HPDE6-E6E7 (cell line): ENCODE results near the gene PLA2G10.
"Not testable (repeated sequence)": the region's sequence is repeated elsewhere in the genome, so short reads cannot be mapped to it uniquely, and the experiment has no call there.

Experiments
- DNase-seq: peaks from one replicate; pipeline ENCODE4 v3.0.0; 2011; ENCODE audit warnings: missing footprints; ENCODE audit errors: extremely low spot score

PLA2G10 gene

DNA sequence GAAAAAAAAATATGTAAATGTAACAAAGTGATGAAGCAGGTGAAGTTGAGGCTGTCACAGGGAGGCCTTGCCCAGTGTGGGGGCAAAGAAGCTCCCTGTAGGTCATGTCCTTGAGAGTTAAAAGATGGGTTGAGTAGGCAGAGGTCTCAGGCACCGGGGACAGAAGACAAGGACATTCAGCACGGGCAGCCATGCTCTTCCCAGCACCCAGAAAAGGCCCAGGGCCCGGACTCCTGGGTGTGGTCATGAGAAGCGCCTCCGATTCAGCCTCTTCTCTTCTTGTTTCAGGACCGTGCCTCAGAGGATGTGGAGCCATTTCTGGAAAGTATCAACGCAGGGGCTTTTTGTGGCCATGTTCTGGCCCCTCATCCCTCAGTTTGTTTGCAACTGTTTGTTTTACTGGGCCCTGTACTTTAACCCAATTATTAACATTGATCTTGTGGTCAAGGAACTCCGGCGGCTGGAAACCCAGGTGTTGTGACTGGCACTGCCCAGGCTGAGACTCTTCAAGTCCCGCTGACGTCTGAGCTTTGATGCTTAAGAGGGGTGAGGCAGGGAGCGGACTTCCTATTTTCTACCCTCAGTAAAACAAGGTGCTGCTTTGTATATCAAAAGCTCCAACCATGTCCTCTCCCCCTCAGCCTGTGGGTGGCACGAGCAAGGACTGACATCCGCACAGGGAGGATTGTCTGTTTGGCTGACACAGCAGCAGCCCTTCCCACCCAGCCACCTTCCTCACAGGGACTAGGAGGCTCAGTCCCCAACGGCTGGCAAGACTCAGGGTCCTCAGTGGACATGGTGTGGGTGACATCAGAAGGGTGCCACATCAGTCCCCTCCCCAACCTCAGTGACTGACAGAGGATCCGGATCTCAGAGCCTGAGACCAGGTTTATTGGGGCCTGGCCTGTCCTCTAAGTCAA lies 26.5 kb downstream of the PLA2G10 start:
- no peak for DNase-seq

DNA sequence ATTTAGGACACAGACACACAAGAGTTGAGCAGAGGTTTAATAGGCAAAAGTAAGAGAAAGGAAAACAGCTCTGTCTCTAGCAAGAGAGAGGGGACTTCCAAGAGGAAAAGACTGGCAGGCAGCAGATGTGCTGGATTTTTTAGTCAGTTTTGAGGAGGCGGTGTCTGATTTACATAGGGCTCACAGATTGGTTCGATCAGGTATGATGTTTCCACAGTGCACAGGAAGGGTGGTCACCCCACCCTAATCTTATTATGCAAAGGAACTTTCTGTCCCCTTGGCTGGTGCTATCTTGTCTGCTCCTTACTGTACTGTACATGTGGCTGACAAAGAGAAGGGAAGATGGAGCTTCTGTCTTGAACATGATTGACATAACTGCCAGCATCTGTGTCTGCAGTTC lies 36.0 kb downstream of the PLA2G10 start:
- no peak for DNase-seq

DNA sequence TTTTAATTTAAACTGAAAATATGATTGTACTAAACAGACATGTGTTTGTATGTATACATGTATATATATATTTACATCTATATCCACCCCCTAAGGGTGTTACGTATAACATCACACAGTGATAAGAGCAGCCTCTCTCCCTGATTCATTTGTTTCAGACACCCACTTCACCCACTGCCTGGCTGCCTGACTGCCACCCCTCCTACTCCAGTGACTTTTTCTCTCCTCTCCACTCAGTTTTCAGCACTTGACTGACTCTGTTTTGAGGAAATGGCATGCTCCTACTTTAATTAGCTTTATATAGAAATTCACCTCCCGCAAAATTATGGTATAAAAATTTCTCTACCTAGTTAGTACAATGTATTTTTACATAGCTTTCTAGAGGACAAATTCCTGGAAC lies 41.4 kb downstream of the PLA2G10 start:
- no peak for DNase-seq

DNA sequence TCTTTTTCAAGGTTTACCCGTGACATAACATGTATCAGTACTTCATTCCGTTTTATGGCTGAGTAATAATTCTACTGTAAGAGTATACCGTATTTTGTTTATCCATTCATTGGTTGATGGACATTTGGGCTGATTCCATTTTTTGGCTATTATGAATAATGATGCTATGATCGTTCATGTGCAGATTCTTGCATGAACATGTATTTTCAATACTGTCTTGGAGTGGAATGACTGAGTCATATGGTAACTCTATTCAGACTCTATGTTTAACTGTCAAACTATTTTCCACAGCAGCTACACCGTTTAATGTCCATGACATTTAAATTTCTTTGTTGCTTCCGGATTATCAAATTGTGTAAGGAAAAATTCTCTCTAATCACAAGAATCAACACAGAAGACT lies 43.5 kb downstream of the PLA2G10 start:
- DNase-seq, result no peak

DNA sequence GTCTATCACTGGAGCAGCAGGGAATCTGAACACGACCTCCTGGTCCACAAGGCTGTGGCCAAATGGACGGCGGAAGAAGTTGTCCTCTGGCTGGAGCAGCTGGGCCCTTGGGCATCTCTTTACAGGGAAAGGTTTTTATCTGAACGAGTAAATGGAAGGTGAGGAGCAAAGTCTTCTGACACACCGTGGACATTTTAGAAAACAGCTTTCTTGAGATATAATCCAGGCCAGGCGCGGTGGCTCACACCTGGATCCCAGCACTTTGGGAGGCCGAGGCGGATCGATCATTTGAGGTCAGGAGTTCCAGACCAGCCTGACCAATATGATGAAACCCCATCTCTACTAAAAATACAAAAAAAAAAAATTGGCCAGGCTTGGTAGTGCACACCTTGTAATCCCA lies 44.3 kb downstream of the PLA2G10 start:
- no peak for DNase-seq

DNA sequence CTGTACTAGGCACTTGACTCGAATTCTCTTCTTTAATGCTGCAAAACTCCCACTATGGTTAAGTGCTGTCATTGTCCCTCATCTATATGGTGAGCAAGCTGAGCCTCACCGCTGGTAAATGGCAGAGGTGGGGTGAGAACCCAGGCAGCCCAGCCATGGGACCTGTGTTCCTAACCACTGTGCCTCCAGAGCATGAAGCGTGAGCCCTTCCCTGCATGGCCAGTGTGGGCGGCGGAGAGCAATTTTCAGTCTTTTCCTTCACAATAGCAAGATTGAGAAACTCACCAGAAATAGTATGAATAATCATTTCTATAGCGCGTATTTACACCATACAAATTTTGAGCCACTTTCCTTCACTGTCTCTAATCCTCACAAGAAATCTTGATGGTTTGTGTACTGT lies 52.2 kb downstream of the PLA2G10 start:
- DNase-seq, result no peak

DNA sequence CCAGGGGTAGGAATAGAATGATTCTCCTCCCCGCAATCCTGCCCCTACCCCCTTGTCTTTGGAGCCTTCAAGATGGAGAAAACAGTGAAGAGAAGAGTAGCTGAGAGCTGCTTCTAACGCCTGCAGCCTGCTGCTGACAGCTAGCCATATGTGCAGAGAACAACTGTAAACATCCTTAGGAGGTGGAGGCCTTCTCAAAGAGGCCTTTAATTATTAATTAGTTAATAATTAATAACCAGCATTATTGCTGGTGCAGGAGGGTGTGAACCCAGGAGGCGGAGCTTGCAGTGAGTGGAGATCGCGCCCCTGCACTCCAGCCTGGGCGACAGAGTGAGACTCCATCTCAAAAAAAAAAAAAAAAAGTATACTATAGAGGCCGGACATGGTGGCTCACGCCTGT lies 52.9 kb downstream of the PLA2G10 start:
- DNase-seq, result no peak

DNA sequence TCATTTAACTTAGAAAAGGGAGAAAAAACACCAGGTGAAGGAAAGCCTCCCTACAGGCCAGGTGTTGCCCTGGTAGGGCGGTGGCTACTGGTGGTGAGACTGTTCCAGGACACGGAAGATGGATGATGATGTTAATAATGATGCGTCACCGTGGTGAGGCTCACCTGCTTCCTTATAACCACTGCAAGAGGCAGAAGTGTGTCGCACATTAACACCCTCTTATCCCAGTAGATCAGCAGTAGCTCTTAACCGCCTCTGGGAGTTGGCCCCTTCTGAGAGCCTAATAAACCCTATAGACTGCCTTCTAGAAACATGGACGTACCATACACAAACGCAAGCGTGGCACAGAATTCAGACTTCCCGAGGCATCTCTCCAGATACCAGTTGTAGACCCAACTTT lies 53.6 kb downstream of the PLA2G10 start:
- peak; percentile 67 for DNase-seq

DNA sequence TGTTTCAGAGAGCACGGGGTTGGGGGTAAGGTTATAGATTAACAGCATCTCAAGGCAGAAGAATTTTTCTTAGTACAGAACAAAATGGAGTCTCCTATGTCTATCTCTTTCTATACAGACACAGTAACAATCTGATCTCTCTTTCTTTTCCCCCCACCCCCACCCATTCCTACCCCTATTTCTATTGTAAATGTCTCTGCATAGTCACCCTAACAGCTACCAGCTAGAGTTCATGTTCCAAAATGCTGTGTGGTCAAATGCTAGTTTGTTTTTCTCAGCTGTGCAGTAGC lies 57.2 kb downstream of the PLA2G10 start:
- not testable (repeated sequence) for DNase-seq

DNA sequence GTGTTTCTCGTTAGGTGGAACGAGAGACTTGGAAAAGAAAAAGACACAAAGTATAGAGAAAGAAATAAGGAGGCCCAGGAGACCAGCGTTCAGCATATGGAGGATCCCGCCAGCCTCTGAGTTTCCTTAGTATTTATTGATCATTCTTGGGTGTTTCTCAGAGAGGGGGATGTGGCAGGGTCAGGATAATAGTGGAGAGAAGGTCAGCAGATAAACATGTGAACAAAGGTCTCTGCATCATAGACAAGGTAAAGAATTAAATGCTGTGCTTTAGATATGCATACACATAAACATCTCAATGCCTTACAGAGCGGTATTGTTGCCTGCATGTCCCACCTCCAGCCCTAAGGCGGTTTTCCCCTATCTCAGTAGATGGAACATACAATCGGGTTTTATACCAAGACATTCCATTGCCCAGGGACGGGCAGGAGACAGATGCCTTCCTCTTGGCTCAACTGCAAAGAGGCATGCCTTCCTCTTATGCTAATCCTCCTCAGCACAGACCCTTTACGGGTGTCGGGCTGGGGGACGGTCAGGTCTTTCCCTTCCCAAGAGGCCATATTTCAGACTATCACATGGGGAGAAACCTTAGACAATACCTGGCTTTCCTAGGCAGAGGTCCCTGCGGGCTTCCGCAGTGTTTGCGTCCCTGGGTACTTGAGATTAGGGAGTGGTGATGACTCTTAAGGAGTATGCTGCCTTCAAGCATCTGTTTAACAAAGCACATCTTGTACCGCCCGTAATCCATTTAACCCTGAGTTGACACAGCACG lies 57.7 kb downstream of the PLA2G10 start:
- not testable (repeated sequence) for DNase-seq

DNA sequence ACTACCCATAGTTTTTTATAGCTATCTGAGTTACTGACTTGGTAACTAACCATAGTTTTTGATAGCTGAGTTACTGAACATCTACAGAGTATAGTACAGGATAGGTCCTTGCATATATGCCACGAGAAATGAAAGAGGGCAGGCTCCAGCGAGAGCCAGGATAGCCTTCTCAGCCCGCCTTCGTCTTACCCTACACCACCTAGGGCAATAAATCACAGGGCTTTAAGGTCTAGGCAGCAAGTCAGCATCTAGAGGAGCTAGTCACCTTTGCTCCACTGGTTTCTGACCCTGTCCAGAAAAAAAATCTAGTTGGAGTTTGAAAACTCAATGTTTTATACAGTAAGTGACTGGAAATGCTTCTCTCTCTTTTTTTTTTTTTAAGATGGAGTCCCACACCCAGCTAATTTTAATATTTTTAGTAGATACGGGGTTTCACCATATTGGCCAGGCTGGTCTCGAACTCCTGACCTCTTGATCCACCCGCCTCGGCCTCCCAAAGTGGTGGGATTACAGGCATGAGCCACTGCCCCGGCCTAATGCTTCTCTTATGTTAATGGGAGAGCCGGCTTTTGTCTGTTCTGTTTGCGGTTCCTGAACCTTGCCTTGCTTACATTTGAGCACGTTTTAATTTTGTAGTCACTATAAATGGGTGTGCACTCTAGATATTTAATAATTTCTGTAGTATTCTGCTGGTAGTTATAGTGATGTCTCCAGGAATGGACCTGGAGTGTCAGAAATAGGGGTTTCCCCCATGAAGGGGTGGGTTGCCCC lies 58.5 kb downstream of the PLA2G10 start:
- DNase-seq, result no peak

DNA sequence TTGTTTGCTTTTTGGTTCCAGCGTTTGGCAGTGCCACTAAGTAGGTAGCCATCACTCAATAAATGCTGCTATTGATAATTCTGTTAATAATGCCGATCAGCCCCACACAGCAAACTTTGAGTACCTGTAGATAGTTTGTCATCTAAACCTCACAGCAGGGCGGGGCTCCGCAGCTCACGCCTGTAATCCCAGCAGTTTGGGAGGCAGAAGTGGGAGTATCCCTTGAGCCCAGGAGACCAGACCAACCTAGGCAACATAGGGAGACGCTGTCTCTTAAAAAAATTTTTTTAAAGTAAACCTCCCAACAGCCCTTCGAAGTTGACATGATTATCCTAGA lies 59.8 kb downstream of the PLA2G10 start:
- DNase-seq, result no peak

DNA sequence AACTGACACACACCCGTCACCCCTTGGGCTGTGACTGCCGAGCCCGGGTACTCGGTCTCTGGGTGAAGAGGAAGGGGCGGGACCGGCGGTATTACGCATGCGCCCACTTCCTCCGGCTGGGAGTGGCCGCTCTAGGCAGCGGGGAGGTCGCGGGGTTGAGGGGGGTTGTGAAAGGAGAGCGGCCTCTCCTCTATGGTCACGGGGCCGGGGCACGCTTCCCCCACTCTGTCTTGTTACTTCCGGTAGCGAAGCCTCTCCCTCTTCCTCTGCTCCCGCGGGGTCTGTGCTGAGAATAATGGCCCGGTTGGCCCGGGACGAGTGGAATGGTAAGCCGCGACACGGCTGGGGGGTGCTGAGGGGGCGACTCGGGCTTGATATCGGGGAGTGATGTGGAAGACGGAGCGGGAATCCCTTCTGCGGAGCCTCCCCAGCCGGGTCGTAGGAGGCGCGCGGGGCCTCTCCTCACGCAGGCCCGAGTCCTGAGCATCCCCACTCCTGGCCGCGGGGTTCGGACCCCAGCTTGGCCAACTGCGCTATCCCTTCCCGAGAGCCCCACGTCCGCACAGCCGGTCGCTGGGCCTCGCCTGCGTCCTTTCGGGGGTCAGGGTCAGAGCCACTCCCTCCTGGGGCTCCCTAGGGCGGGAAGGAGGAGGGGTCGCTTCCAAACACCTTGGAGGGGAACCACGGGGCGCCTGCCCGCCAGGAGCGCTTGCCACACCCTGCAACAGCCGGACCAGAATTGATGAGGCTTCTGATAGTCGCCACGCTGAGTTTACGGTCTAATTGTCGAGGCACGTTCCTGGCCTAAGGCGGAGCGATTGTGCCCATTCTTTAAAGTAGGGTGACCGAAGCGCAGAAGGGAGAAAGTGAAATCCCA lies 61.2 kb downstream of the PLA2G10 start, which contains the start of gene BFAR:
TSS of gene BFAR (plus strand) at position 259 of the 877 bp plus-strand sequence. CDS start 11,396 bp downstream, outside the sequence.
- DNase-seq, result peak; percentile 94

DNA sequence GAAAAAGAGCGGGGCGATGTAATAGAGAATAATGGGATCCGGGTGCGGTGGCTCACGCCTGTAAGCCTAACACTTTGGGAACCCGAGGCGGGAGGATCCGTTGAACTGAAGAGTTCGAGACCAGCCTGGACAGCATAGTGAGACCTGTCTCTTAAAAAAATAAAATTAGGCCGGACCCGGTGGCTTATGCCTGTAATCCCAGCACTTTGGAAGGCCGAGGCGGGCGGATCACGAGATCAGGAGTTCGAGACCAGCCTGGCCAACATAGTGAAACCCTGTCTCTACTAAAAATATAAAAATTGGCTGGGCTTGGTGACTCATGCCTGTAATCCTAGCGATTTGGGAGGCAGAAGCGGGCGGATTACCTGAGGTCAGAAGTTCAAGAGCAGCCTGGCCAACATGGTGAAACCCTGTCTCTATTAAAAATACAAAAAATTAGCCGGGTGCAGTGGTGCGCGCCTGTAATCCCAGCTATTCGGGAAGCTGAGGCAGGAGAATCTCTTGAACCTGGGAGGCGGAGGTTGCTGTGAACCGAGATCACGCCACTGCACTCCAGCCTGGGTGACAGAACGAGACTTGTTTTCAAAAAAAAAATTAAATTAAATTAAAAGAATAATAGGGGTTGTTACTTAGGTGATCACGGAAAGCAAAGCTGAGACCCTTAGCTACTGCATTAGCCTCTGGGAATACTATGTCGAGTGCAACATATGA lies 63.3 kb downstream of the PLA2G10 start:
- not testable (repeated sequence) for DNase-seq

DNA sequence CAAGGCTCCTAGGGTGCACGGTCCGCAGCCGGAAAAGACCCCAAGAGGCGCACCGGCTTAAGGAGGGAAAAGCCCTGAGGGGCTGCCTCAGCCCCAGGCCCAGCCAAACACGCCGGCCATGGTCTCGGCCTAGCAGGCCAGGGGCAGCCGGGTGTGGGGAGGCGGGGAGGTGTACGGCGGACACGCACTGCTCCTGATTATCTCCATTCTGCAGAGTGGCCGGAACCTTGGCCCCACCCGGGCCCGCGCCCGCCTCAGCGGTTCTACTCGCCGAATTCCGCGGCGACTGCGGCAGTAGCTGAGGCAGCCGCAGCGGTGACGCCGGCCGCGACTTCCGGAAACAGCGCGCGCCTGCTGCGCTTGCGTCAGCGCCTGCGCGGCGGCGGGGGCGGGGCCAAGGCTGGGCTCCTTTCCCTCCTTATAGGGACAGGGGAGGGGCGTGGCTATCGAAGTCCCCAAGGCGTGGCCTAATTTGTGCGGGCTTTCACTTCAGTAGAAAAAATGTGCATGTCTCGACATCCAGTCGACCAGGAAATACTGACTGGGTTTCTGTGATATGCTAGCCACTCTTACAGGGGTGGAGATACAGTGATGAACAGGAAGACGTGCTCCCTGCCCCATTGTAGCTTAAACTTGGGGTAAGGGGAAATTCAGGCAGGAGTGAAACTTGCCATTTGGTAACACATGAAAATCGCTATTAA lies 64.0 kb downstream of the PLA2G10 start, which contains the start of gene PARN:
TSS of gene PARN (minus strand) at position 342 of the 701 bp plus-strand sequence. CDS start at position 207, 135 bp downstream.
- DNase-seq, result peak; percentile 97

DNA sequence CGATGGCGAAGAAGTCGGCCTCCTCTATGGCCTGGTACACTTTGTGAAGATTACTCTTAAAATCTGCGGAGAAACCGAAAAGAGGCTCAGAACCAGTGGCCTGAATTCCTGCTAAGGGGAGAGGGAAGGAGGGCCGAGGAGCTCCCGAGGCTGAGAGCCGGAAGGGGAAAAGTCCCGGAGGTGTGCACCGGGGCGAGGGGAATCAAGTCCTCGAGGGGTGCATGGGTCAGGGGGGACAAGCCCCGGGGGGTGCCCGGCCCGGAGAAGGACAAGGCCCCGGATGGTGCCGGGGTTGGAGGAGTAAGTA lies 64.5 kb downstream of the PLA2G10 start:
- no peak for DNase-seq

DNA sequence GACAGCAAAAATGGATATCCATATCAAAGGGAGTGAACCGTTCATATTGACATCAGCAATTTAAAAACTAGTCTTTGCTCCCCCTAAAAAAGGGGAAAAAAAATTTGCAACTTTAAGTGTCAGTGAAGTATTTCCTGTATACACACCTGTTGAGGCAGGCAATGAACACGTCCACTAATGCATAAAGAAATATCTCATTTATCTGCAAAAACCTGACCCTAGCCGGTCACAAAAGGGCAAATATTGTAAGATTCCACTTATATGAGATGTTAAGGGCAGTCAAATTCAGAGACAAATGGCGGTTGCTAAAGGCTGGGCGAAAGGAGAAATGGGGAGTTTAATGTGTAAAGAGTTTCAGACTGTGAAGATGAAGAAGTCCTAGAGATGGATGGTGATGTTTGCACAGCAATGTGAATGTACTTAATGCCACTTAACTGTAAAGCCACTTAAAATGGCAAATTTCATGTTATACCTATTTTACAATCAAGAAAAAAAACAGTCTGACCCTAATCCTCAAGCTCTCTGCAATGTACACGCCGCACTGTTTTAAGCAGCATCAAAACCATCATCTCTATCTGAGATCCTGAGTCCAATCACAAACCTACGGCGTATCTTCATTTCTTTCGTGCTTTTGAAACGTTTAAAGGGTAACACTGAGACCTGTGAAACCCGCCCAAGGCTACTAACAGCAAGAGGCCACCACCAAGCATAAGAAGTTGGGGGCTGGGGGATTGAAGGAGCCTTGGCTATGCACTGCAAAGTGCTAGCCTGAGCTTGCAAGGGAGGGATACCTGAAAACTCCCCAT lies 65.1 kb downstream of the PLA2G10 start:
- DNase-seq, result no peak

DNA sequence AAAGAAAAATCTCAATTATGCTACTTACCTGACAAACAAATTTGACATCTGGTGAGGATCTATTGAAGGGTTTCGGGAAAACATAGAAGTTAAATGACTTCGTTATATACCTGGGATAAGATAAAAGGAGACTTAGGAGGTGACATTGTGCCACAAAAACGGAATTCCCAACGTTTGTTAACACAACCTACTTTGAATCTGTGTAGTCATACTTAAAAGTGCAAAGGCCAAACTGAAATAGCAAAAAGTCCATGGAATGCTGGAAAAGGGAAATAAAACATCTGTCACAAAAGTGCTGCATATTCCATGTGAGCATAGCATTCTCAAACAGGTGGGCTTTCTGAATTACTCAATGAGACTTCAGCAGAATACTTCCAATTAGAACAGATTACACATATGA lies 67.0 kb downstream of the PLA2G10 start:
- DNase-seq, result no peak
